ENCODE measurements around the gene GSTM4. TPM values are rescaled to one million over a fixed set of nuclear protein-coding genes. Genes with fewer than 3 reads are reported as not detected.
"Not testable (repeated sequence)": the region's sequence is repeated elsewhere in the genome, so short reads cannot be mapped to it uniquely, and the experiment has no call there.

GSTM4 gene
- total and polyA plus RNA-seq, 4 experiments from 2014 or later = 1.7 to 14.2 (median 11.5) TPM

GRCh38 chr1:109709822-109710221 lies 53.9 kb downstream of the GSTM4 start:
- H3K27me3 ChIP-seq (ENCODE audit: insufficient read depth, low read length); H3K4me3 Mint-ChIP-seq; H3K36me3 Mint-ChIP-seq; H3K36me3 ChIP-seq (ENCODE audit: insufficient read depth, low read length); H3K4me1 Mint-ChIP-seq; CTCF ChIA-PET (ENCODE audit: partially characterized antibody); H3K4me3 ChIP-seq (ENCODE audit: low read length in 2 of 2); H3K27ac ChIP-seq (ENCODE audit: low read depth, low read length); DNase-seq; H3K9me3 ChIP-seq (ENCODE audit: control insufficient read depth in 1 of 2, low read length in 2 of 2); H3K4me1 ChIP-seq (ENCODE audit: insufficient read depth, low read length); POLR2A ChIA-PET (ENCODE audit: partially characterized antibody); H3K27ac Mint-ChIP-seq; intact Hi-C loops (cut with micrococcal nuclease): not testable (repeated sequence)
- Mint-ChIP-seq H3K9me3 (peaks cover 5 to 30% (median 16%) of the 10 kb centered on the region in 8 donors), H3K27me3 (peaks cover 8 to 11% of the 10 kb centered on the region in 2 donors)

Other genes with a start within 250 kb of the GSTM4 start
- 10 to 100 TPM; 87.7 to 90.2 TPM for gene PSMA5, start 229.7 kb upstream of the GSTM4 start, total RNA-seq
- gene PSMA5, start 229.7 kb upstream of the GSTM4 start, polyA plus RNA-seq = 100 to 1,000 TPM in 1 of 2 donors, 10 to 100 TPM in 1; 96.7 to 122 TPM
- gene SYPL2, start 189.6 kb upstream of the GSTM4 start, total RNA-seq = not detected
- not detected for gene SYPL2, start 189.6 kb upstream of the GSTM4 start, polyA plus RNA-seq
- 1 to 10 TPM; 7.4 to 9.0 TPM for gene ATXN7L2, start 172.2 kb upstream of the GSTM4 start, total RNA-seq
- 1 to 10 TPM; 1.9 to 6.9 TPM for gene ATXN7L2, start 172.2 kb upstream of the GSTM4 start, polyA plus RNA-seq
- gene CYB561D1, start 162.0 kb upstream of the GSTM4 start, total RNA-seq = 10 to 100 TPM; 40.7 to 41.6 TPM
- gene CYB561D1, start 162.0 kb upstream of the GSTM4 start, polyA plus RNA-seq = 10 to 100 TPM; 13.6 to 17.1 TPM
- 10 to 100 TPM; 28.1 to 29.3 TPM for gene AMIGO1, start 146.4 kb upstream of the GSTM4 start, total RNA-seq
- 10 to 100 TPM in 1 of 2 donors, 1 to 10 TPM in 1; 6.4 to 19.8 TPM for gene AMIGO1, start 146.4 kb upstream of the GSTM4 start, polyA plus RNA-seq
- gene GPR61, start 116.2 kb upstream of the GSTM4 start, total RNA-seq = under 1 TPM in 1 of 2 experiments, not detected in 1; 0.53 TPM
- gene GPR61, start 116.2 kb upstream of the GSTM4 start, polyA plus RNA-seq = under 1 TPM; 0.35 to 0.84 TPM
- gene GNAI3, start 107.5 kb upstream of the GSTM4 start, total RNA-seq = 1 to 10 TPM; 7.7 to 8.1 TPM
- 10 to 100 TPM in 1 of 2 donors, 1 to 10 TPM in 1; 9.8 to 11.6 TPM for gene GNAI3, start 107.5 kb upstream of the GSTM4 start, polyA plus RNA-seq
- not detected for gene GNAT2, start 36.5 kb upstream of the GSTM4 start, total RNA-seq
- gene GNAT2, start 36.5 kb upstream of the GSTM4 start, polyA plus RNA-seq = not detected
- 10 to 100 TPM; 87.0 to 96.1 TPM for gene AMPD2, start 36.3 kb upstream of the GSTM4 start, total RNA-seq
- gene AMPD2, start 36.3 kb upstream of the GSTM4 start, polyA plus RNA-seq = 10 to 100 TPM; 43.8 to 56.2 TPM
- gene GSTM2, start 12.0 kb downstream of the GSTM4 start, total RNA-seq = 10 to 100 TPM; 30.9 to 31.4 TPM
- gene GSTM2, start 12.0 kb downstream of the GSTM4 start, polyA plus RNA-seq = 10 to 100 TPM; 11.8 to 14.0 TPM
- gene GSTM1, start 31.7 kb downstream of the GSTM4 start, total RNA-seq = not detected
- gene GSTM1, start 31.7 kb downstream of the GSTM4 start, polyA plus RNA-seq = under 1 TPM in 1 of 2 donors, not detected in 1; 0.49 TPM
- gene GSTM5, start 56.2 kb downstream of the GSTM4 start, total RNA-seq = not detected
- not detected for gene GSTM5, start 56.2 kb downstream of the GSTM4 start, polyA plus RNA-seq
- 1 to 10 TPM; 1.2 TPM for gene GSTM3, start 84.9 kb downstream of the GSTM4 start, total RNA-seq
- 10 to 100 TPM; 25.7 to 44.3 TPM for gene GSTM3, start 84.9 kb downstream of the GSTM4 start, polyA plus RNA-seq
- gene EPS8L3, start 107.8 kb downstream of the GSTM4 start, total RNA-seq = not detected
- gene EPS8L3, start 107.8 kb downstream of the GSTM4 start, polyA plus RNA-seq = not detected